Fibroblast of pulmonary artery (primary cell): ENCODE results near the gene UPF1.
"Not testable (repeated sequence)": the region's sequence is repeated elsewhere in the genome, so short reads cannot be mapped to it uniquely, and the experiment has no call there.

ENCODE experiments used
- DNase-seq: peaks from one replicate; pipeline ENCODE4 v3.0.0-alpha.2; 2010; ENCODE audit warnings: low read depth
- H3K4me3 ChIP-seq: replicated peaks from 2 replicates; pipeline ENCODE4 v1.5.1; 2011; ENCODE audit warnings: low read depth, mild to moderate bottlenecking, control low read depth, low read length, moderate library complexity
- CTCF ChIP-seq: IDR thresholded peaks from 2 replicates; pipeline ENCODE4 v1.5.1; 2011; ENCODE audit warnings: mild to moderate bottlenecking, control low read depth, low read length, inconsistent platforms; ENCODE audit errors: missing control alignments

UPF1 gene

GRCh38 chr19:18899624-18900560 lies 68.1 kb downstream of the UPF1 start:
- H3K4me3 ChIP-seq: no peak overlapping the region
- DNase-seq: no peak
- no peak for TF ChIP-seq CTCF

- DNase-seq: no peak
- TF ChIP-seq CTCF: no peak
- no peak overlapping the region for H3K4me3 ChIP-seq
Observed at GRCh38 chr19:18900700-18901481, 69.1 kb downstream of the UPF1 start.

- TF ChIP-seq CTCF: no peak
- H3K4me3 ChIP-seq: no peak overlapping the region
- DNase-seq: no peak
Observed at GRCh38 chr19:18901491-18901890, 69.7 kb downstream of the UPF1 start.

- DNase-seq: not testable (repeated sequence)
Observed at GRCh38 chr19:18902519-18902918, 70.8 kb downstream of the UPF1 start.

DNA sequence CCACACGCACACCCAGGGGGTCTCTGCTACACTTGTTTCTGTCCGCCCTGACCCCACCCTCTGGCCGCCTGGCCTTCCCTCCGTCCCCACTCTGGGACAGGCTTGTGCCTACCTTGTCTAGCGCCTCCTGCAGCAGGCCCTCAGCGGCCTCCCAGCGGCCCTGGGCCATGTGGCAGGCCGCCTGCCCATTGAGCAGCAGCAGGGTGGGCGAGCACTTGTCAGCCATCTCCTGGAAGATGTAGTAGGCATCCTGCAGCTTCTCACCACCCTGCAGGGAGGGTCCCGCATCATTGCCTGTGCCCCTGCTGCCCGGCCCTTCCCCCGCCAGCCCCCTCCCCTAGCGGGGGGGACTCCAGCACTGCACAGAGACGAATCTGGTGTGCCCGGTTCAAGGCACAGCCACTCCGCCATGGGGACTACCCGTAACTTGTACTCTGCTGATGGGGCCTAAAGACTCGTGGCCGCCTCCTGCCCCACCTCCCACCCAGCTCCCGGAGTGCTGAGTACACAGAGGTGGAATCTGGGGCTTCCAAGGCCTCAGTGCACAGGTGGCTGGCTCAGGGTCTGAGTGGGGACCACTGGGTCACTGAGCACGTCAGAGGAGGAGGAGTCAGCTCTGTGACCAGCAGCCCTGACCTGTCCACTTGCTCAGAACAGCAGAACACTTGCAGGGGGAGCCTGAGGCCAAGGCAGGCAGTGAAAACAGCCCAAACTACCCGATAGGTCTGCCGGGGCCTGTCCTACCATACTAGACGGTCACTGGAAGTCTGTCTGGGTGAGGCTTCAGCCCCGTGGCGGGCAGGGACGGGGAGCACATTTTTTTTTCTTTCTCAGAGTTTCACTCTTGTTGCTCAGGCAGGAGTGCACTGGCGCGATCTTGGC lies 71.6 kb downstream of the UPF1 start:
- H3K4me3 ChIP-seq: no peak overlapping the region

More at GRCh38 chr19:18902519-18902918, 70.8 kb downstream of the UPF1 start:
- not testable (repeated sequence) for H3K4me3 ChIP-seq

GRCh38 chr19:18904334-18905057 lies 72.7 kb downstream of the UPF1 start:
- TF ChIP-seq CTCF: no peak
- no peak overlapping the region for H3K4me3 ChIP-seq
- no peak for DNase-seq

More for the DNA sequence above, 71.6 kb downstream of the UPF1 start:
- TF ChIP-seq CTCF: no peak
- no peak for DNase-seq
